NCI-H128 (cell line): ENCODE results near the gene ABCA4.

Experiments
- DNase-seq: peaks from one replicate; lab custom pipeline; 2025; ENCODE audit not compliant: unreplicated experiment; lab: John Stamatoyannopoulos, UW

Gene ABCA4

GRCh38 chr1:93981274-93981667 is 139.7 kb downstream of the ABCA4 start:
- DNase-seq: no peak

- DNase-seq: no peak
These were observed 140.4 kb downstream of the ABCA4 start for GRCh38 chr1:93980320-93981273.

DNA sequence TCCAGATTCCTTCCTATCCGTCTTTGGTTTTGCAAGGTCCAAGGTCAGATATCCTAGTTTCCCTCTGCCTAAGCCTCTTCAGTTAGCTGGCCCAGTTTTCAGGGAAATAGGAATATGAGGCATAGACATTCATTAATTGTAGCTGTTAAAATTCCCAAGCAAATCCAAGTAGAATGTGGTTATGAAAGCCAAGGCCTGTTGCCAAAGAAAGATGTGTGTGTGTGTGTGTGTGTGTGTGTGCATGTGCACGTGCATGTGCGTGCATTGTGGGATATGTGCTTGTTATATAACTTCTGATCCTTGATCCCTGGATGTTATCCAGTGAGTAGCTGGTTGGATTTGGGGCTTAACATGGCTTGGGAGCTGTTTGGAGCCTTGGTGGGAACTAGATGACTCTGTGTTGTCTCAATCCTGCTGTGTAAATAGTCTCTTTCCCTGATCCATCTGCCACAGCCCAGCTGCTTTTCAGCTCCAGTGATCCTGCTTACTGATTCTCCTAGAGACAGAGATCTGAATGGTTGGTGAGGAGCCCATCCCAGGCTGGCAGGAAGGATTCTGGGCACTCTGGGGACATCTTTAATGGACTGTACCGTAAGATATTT is 141.1 kb downstream of the ABCA4 start:
- DNase-seq: no peak

GRCh38 chr1:93979040-93979717 is 141.8 kb downstream of the ABCA4 start:
- DNase-seq: no peak

- no peak for DNase-seq
These were observed 143.4 kb downstream of the ABCA4 start for GRCh38 chr1:93977598-93977945.

DNA sequence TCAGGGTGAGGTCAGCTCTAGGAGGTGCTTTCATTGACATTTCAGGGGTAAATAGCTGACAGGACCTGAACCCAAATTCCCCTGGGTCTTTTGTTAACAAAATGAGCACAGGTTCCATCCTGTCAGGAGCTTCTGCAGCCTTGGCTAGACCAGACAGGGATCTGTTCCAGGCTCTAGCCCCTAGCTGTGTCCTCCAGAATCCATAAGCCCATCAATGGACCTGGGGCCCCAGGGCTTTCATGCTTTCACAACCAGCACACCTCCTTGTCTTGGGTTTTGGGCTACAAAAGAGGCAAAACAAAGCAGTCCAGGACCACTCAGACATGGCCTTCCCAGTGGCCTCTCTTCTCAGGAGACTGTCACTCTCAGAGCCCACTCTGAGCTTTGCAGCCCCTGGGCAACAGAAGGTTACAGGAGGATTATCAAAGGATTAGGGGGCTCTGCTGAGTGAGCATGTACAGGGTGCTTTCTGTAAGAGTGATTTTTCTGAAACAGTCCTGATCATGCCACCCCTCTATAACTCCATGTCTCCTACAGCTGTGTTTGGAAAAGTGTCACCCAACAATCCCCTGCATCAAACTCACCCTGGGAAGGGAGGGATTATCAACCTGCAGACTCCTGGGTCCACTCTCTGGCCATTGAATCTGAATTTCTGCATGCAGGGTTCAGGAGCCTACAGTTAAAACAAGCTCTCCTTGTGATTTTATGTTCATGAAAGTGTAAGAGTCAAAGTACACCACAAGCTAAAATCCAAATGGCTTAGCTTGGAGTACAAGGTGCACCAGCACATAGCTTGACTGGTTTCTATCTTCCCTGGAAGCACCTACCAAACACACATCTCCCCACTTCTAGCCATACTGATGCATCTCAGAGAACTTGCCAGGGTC is 144.0 kb downstream of the ABCA4 start:
- DNase-seq: no peak

GRCh38 chr1:93976291-93976690 is 144.7 kb downstream of the ABCA4 start:
- no peak for DNase-seq

DNA sequence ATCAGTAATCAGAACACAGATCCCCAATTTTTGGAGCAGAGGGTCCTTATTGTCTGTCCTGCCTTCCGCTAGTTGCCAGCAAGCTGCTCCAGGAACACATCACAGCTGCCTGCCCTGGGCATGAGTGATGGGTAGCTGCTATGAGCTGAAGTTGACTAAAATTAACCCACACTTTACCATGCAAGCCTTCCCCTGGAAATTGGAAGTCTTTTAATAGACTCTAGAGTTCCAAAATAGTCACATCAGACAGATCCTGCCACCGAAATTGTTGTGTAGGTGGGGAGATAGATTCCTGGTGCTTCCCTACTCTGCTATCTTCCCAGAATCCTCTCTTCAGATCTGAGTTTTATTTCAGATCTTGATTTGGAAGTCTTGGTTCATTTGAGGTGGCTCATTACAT is 148.6 kb downstream of the ABCA4 start:
- DNase-seq: no peak

- DNase-seq: no peak
These were observed 151.1 kb downstream of the ABCA4 start for GRCh38 chr1:93969887-93970286.

DNA sequence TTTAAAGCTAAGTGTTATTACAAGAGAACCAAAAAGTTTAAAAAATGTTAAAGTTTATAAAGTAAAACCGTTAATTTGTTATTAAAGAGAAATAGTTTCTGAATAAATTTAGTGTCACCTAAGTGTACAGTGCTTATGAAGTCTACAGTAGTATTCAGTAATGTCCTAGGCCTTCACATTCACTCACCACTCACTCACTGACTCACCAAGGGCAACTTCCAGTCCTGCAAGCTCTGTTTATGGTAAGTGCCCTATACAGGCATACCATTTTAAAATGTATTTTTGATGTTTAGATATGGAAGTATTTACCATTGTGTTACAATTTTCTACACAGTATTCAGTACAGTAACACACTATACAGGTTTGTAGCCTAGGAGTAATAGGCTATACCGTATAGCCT is 151.6 kb downstream of the ABCA4 start:
- DNase-seq: no peak

- no peak for DNase-seq
These were observed 153.6 kb downstream of the ABCA4 start for GRCh38 chr1:93967306-93967705.

DNA sequence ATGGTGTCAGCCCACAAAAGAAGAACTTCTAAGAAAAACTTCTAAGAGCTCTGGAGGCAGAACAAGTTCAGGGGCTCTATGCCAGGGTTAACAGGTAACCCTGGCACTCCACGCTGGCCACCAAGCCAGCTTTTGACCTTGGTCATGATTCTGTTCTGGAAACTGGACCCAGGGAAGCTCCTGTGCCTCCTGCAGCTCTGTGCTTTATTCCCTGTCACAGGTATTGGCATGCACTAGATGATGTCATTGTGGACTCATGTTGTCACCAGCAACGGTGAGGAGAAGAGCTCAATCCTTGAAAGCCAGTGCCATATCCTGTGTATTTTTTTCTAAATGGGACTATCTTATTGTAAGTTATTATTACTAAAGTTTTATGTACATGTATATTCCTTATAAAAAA is 155.1 kb downstream of the ABCA4 start:
- DNase-seq: no peak

- no peak for DNase-seq
These were observed 155.7 kb downstream of the ABCA4 start for GRCh38 chr1:93965256-93965655.

DNA sequence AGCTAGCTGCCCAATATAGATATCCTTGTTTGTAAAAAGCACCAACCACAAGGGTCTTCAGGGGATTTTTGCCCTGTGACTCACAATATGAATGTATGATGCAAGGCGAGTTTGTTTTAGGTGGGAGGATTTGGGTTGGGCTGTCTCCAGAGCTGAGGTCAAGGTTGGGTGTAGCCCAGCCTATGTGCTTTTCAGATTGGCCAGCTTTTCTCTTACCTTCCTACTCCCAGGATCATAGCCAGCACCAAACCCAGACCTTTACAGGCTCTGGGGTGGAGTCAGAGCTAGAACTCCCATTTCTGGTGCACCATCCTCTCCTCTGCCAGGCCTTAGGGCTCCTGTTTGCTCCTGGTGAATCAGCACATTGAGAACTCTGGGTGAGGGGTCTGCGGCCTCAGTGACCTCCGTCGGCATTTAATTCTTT is 156.2 kb downstream of the ABCA4 start:
- DNase-seq: no peak

GRCh38 chr1:93964096-93964776 is 156.7 kb downstream of the ABCA4 start:
- DNase-seq: no peak

- DNase-seq: no peak
These were observed 157.4 kb downstream of the ABCA4 start for GRCh38 chr1:93963585-93963984.

GRCh38 chr1:93961906-93962305 is 159.0 kb downstream of the ABCA4 start:
- no peak for DNase-seq

DNA sequence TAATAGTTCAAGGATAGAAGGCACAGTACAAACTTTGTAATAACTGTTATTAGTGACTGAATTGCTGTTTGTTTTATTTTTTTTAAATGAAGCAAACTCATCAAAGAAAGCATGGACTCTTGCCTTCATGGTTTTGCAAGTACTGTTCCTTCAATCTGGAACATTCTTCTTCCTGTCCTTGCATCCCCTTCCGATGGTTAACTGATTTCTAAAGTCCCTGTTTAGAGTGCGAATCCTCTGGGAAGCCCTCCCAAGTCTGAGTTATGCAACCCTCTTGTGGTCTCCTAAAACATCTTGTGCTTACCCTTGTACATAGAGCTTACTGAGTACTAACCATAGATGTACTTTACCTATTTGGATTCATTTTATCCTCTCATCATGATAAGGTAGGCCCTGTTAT is 159.5 kb downstream of the ABCA4 start:
- DNase-seq: no peak

DNA sequence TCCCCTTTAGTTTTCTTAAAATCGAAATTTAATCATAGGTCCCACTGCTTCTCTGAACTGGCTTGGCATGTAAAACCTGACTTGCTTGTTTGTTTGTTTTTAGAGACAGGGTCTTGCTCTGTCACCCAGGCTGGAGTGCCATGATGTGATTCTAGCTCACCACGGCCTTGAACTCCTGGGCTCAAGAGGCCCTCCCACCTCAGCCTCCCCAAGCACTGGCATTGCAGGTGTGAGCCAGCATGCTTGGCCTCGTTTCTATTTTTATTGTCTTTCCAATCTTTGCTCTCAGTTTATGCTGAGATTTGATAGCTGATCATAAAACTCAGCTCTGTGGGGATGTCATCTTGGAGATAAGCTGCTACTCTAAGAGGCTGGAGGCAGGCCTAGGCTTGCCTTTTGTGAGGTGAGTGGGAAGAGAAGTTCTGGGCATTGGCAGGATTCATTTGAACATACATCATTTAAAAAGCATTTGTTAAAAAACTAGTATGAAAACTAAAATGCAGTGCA is 160.3 kb downstream of the ABCA4 start:
- no peak for DNase-seq

DNA sequence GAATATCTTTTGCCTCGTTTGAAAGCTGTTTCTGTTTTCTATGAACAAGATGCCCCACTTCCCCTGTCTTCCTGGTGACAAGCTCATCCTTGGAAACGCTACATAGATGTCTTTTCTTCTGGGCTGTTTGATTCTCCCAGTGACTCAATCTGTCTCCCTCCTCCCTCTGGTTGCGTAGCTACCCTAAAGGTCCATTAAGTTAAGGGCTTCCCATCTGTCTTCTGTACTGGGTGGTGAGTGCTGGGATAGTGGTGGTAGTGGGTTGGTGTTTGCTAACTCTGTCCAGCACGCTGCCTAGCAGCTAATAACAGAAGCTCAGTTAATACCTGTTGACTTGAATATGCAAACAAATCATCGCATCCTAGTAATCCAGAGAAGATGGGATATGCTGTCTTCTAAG is 161.5 kb downstream of the ABCA4 start:
- DNase-seq: no peak
